Stimulated activated CD4-positive, alpha-beta T cell treated with anti-CD3 and anti-CD28 coated beads, Interleukin-2, amount 100 ng/mL, for 48 hours (primary cell): ENCODE results near the gene KNDC1.
"Not testable (repeated sequence)": the region's sequence is repeated elsewhere in the genome, so short reads cannot be mapped to it uniquely, and the experiment has no call there.

Experiments
- DNase-seq, 2 donors: peaks; one replicate each; pipeline ENCODE4 v3.0.0-alpha.2; 2020

KNDC1 gene

GRCh38 chr10:133249094-133249780 lies 89.2 kb downstream of the KNDC1 start:
- DNase-seq, result no peak

- no peak for DNase-seq
These were observed 90.1 kb downstream of the KNDC1 start for GRCh38 chr10:133249975-133250754.

- no peak for DNase-seq
These were observed 91.6 kb downstream of the KNDC1 start for GRCh38 chr10:133251388-133252222.

GRCh38 chr10:133252223-133252552 lies 92.2 kb downstream of the KNDC1 start:
- no peak for DNase-seq

- no peak for DNase-seq
These were observed 93.4 kb downstream of the KNDC1 start for GRCh38 chr10:133253361-133253955.

GRCh38 chr10:133254421-133255120 lies 94.6 kb downstream of the KNDC1 start:
- DNase-seq, result no peak

- no peak for DNase-seq
These were observed 95.3 kb downstream of the KNDC1 start for GRCh38 chr10:133255323-133255722.

- DNase-seq, result peak in 1 of 2 donors; percentile 21
These were observed 97.6 kb downstream of the KNDC1 start for GRCh38 chr10:133257489-133258065.

GRCh38 chr10:133258066-133258817 lies 98.2 kb downstream of the KNDC1 start:
- peak in 1 of 2 donors; percentile 50 for DNase-seq

- DNase-seq, result peak; percentile 82 to 85
These were observed 99.0 kb downstream of the KNDC1 start for GRCh38 chr10:133258818-133259601.

GRCh38 chr10:133259602-133259989 lies 99.6 kb downstream of the KNDC1 start:
- DNase-seq, result no peak

GRCh38 chr10:133260895-133261725 lies 101.1 kb downstream of the KNDC1 start:
- DNase-seq, result peak; percentile 54 to 57

GRCh38 chr10:133261726-133262325 lies 101.8 kb downstream of the KNDC1 start:
- peak; percentile 82 to 89 for DNase-seq

- DNase-seq, result no peak
These were observed 102.7 kb downstream of the KNDC1 start for GRCh38 chr10:133262696-133263095.

- DNase-seq, result no peak
These were observed 103.7 kb downstream of the KNDC1 start for GRCh38 chr10:133263674-133264073.

- DNase-seq, result no peak
These were observed 104.4 kb downstream of the KNDC1 start for GRCh38 chr10:133264461-133264860.

- not testable (repeated sequence) for DNase-seq
These were observed 105.0 kb downstream of the KNDC1 start for GRCh38 chr10:133265052-133265451.

GRCh38 chr10:133266056-133266795 lies 106.2 kb downstream of the KNDC1 start:
- no peak for DNase-seq
